Thymus (tissue), 11 donors: ENCODE data around the gene TACO1. TPM values are rescaled to one million over a fixed set of nuclear protein-coding genes. Genes with fewer than 3 reads are reported as not detected.

Experiments
- DNase-seq, 9 donors: peaks; one replicate each; pipeline ENCODE4 v3.0.0-alpha.2; 2013; ENCODE audit warnings: low spot score in 9 of 9, low read depth in 6 of 9, missing footprints in 1 of 9
- H3K27ac ChIP-seq, 2 donors: one replicate each; pipeline ENCODE4 v1.5.1; 2013; ENCODE audit warnings: control low read depth in 1 of 2, low read depth in 1 of 2, low read length in 1 of 2, mild to moderate bottlenecking in 1 of 2, moderate library complexity in 1 of 2
- H3K27me3 ChIP-seq, 2 donors: one replicate each; pipeline ENCODE4 v1.5.1; 2013; ENCODE audit warnings: low read length in 1 of 2; ENCODE audit not compliant: control insufficient read depth in 2 of 2, insufficient read depth in 1 of 2
- H3K36me3 ChIP-seq, 2 donors: one replicate each; pipeline ENCODE4 v1.5.1; 2013; ENCODE audit warnings: low read length in 1 of 2, mild to moderate bottlenecking in 1 of 2, moderate library complexity in 1 of 2; ENCODE audit not compliant: control insufficient read depth in 2 of 2, insufficient read depth in 2 of 2
- H3K4me1 ChIP-seq, 2 donors: one replicate each; pipeline ENCODE4 v1.5.1; 2013; ENCODE audit warnings: low read length in 2 of 2; ENCODE audit not compliant: control insufficient read depth in 2 of 2, insufficient read depth in 2 of 2
- H3K4me3 ChIP-seq, 2 donors: one replicate each; pipeline ENCODE4 v1.5.1; 2013; ENCODE audit warnings: low read length in 2 of 2, control low read depth in 1 of 2, mild to moderate bottlenecking in 1 of 2
- H3K9me3 ChIP-seq, 2 donors: one replicate each; pipeline ENCODE4 v1.5.1; 2013; ENCODE audit warnings: low read length in 1 of 2, mild to moderate bottlenecking in 1 of 2; ENCODE audit not compliant: control insufficient read depth in 2 of 2, insufficient read depth in 1 of 2
- WGBS: extraction: QIAGEN DNeasy Blood & Tissue Kit; methylation state at CpG from one replicate; pipeline ENCODE4 v1.1.7; 2013; 5-methylcytosine and 5-hydroxymethylcytosine counted together
- polyA plus RNA-seq: library from polyadenylated mRNA; stranded (reverse); fragments of 200-250 nt; gene quantifications from one replicate; pipeline ENCODE4 v1.2.3, GENCODE V29; 2013
- total RNA-seq: library from RNA; stranded (reverse); fragments of 120-200 nt; gene quantifications from one replicate; pipeline ENCODE4 v1.2.4, GENCODE V29; 2013
- donor health status: healthy.

TACO1 gene
- total and polyA plus RNA-seq, 2 donors, result 10.1 to 14.2 TPM

DNA sequence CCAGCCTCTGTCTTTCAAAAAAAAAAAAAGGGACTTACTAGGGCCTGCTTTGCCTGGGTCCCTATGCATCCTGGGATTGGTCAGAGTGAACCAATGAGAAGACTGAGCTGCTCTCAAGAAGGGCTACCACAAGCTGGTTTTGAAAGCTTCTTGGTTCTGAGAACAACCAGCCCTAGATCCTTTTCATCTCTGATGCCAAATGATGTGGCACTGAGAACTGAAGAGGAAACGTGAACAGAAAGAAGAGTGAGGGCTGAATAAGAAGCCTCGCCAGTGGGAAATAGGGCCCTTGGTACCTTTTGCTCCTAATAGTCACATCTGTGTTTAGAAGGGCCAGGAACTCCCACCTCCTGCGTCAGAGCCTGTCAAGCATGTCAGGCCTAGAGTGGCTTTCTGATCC is 10.7 kb downstream of the TACO1 start:
- peaks cover 27 to 34% of the 10 kb centered on the region in 2 donors for H3K36me3 ChIP-seq
- 91% methylated on average over 3 of the region's 3 CpGs for WGBS
- no peak overlapping the region for H3K4me3 ChIP-seq
- no peak overlapping the region for H3K27ac ChIP-seq
- H3K4me1 ChIP-seq, result peaks cover 0 to 10% of the 10 kb centered on the region in 2 donors
- no peaks in the 10 kb centered on the region for H3K9me3 ChIP-seq
- no peaks in the 10 kb centered on the region for H3K27me3 ChIP-seq
- no peak for DNase-seq

DNA sequence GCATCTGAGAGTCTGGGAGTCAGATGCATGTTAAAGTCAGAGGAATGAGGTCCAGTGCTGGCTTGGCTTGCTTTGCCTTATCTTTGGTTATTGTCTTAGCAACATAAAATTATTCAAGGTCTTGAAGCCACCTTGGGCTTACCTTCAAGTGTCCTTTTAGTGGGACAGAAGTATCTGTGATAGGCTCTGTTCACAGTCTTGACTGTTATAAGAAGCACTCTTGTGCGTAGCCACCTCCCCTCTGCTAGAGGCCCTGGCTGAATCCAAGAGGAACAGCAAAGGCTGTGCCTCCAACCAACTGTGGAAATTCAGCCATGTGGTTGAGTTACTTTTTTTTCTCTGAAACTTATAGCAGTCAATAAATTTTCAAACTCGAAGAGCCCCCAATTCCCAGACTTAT is 13.0 kb downstream of the TACO1 start:
- no peak overlapping the region for H3K27ac ChIP-seq
- H3K4me1 ChIP-seq, result peaks cover 0 to 10% of the 10 kb centered on the region in 2 donors
- WGBS, result 97% methylated on average over 2 of the region's 2 CpGs
- no peaks in the 10 kb centered on the region for H3K27me3 ChIP-seq
- H3K36me3 ChIP-seq, result peaks cover 9 to 13% of the 10 kb centered on the region in 2 donors
- DNase-seq, result no peak
- H3K4me3 ChIP-seq, result no peak overlapping the region
- H3K9me3 ChIP-seq, result no peaks in the 10 kb centered on the region

DNA sequence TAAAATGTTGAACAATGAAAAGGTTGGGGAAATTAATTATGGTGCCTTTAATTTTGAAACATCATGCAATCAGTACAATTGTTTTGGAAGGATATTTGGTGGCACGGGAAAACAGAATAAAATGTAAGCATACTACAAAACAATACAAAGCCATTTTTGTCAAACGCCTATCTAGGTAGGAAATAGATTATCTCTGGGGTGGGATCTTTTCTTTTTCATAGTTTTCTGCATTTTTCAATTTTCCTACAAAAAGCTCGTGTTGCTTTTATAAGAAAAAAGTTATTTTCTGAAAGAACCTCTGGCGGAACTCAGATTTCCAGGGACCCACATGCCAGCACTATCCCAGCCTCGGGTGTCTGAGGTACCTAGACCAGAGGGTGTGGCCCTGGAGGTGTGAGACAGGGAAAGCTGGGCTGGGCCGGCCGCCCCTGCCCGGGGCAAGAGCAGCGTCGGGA is 20.6 kb downstream of the TACO1 start:
- Histone ChIP-seq H3K4me1 (peaks cover 8 to 10% of the 10 kb centered on the region in 2 donors), H3K27me3 (no peaks in the 10 kb centered on the region), H3K27ac (peak overlapping the region in 1 of 2 donors; percentile 57), H3K9me3 (no peaks in the 10 kb centered on the region), H3K4me3 (peak overlapping the region; percentile 64 to 82), H3K36me3 (no peaks in the 10 kb centered on the region)
- 23% methylated on average over 10 of the region's 10 CpGs for WGBS
- DNase-seq, result no peak

DNA sequence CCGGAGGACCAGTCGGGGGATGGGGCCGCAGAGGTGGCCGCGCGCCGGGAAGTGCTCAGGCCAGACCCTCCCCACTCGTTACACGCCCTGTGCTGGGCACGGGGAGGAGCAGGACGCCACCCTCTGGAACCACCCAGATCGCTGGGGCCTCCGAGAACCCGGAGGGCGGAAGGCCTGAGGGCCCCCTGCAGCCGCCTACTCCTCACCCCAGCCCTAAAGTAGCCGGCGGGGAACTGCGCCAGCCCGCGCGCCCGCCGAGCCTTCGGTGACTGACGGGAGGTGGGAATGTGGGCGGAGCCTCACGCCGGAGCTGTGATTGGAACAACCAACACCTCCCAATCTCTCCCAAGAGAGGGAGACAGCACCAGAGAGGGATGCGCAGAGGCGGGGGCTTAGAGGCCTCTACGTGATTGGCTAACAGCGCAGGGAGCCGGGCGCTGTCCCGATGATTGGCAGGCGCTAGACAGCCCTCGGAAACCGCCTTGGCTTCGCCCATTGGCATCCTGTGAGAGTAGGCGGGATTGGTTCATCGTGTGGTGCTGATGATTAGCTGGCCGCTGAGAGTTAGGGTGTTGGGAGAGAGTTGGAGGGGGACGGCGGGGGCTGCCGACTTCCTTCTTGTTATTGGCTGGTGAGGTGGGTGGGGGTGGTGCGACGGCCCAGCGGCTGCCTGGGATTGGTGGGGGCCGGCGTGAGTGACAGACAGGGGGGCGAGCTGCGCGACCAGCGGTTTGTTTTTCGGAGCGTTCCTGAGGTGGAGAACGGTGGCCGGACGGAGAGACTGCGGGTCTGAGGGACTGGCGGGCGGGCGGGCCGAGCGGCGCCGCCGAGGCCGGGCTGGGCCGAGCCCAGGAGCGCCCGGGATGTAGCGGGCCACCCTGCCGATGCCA is 21.2 kb downstream of the TACO1 start, which contains the start of gene MAP3K3:
Gene MAP3K3, plus strand, starts transcription at position 734 of the 890 bp plus-strand sequence. CDS start 343 bp downstream, outside the sequence.
- H3K4me3 ChIP-seq, result peak within 1 kb of the TSS; percentile 64 to 82
- no peaks in the 10 kb centered on the region for H3K9me3 ChIP-seq
- H3K27me3 ChIP-seq, result no peaks in the 10 kb centered on the region
- peak; percentile 91 to 99 (median 98) for DNase-seq
- no peaks in the 10 kb centered on the region for H3K36me3 ChIP-seq
- peaks cover 8 to 10% of the 10 kb centered on the region in 2 donors for H3K4me1 ChIP-seq
- WGBS, result under 1% methylated on average over 75 of the region's 75 CpGs
- H3K27ac ChIP-seq, result peak within 1 kb of the TSS; percentile 63 to 86

DNA sequence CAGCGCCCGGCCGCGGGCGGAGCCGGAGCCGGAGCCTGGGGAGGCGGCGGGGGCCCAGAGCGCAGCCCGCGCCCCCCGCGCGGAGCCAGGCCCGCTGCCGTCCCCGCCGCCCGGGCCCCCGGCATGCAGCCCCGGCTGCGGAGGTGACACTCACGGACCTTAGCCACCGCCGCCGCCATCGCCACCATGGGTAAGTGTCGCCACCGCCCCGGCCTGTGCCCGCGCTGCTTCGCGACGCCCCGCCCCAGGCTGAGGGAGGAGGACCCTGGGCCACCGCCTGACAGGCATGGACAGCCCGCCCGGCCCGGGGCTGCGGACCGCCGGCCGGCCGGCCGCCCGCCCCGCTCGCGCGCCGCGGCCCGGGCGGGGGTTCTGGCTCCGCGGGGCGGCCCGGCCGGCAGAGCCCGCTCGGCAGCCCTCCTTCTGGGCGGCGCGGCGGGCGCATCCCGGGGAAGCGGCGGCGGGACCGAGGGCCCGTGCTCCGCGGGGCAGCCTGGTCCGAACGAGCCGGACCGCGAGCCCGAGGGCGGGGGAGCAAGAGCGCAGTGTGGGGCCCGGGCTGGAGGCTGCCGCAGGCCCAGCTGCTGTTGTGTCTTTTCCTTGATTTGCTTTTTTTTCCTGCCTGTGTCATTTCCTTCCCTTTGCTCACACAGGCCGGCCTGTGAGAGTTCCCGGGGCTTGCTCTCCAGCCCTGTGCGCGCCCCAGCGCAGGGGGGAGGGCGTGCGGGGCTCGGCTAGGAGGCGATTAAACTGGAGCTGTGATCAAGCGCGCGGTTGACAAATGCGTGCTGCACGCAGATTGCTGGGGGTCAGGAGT is 22.1 kb downstream of the TACO1 start:
- under 1% methylated on average over 100 of the region's 100 CpGs for WGBS
- peak overlapping the region; percentile 64 to 82 for H3K4me3 ChIP-seq
- H3K4me1 ChIP-seq, result peaks cover 8 to 10% of the 10 kb centered on the region in 2 donors
- no peaks in the 10 kb centered on the region for H3K27me3 ChIP-seq
- no peaks in the 10 kb centered on the region for H3K9me3 ChIP-seq
- H3K27ac ChIP-seq, result peak overlapping the region in 1 of 2 donors; percentile 86
- DNase-seq, result peak in 4 of 9 donors; percentile 32 to 57 (median 43)
- H3K36me3 ChIP-seq, result no peaks in the 10 kb centered on the region

DNA sequence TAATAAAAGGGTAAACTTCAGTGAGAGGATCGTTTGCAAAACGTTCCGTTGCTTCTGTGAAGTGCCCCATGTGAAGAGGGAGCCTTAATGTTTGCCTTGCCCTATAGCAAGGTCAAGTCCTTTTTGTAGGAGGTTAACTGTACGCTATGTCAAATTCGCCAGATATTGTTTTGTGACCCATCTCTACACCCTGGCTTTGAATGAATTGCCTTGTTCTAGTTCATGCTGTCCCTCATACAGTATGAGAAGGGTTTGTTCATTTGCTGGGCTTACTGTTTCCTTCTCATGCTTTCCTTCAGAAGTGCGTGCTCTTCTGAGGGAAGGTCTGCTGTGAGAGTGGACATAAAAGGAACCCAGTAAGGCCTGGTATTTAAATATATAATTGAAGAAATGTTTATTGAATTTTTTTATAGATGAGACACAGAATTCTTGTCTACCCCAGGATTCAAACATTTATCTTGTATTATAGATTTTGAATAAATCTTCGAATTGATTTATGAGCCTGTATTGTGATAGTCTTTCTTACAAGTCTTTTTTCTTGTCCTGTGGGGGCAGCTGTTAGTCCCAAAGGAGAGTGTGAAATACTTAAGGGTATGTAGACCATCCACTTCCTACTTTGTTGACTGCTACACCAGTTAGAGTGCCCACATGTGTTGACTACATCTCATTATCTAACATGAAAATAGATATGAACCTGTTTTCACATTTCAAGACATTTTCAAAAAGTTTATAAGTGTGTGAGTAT is 23.3 kb downstream of the TACO1 start:
- no peak for DNase-seq
- H3K9me3 ChIP-seq, result no peaks in the 10 kb centered on the region
- peaks cover 0 to under 1% of the 10 kb centered on the region in 2 donors for H3K36me3 ChIP-seq
- WGBS, result 57% methylated on average over 7 of the region's 7 CpGs
- H3K27me3 ChIP-seq, result no peaks in the 10 kb centered on the region
- no peak overlapping the region for H3K27ac ChIP-seq
- H3K4me3 ChIP-seq, result peak overlapping the region; percentile 6 to 62
- H3K4me1 ChIP-seq, result peaks cover 8 to 10% of the 10 kb centered on the region in 2 donors

DNA sequence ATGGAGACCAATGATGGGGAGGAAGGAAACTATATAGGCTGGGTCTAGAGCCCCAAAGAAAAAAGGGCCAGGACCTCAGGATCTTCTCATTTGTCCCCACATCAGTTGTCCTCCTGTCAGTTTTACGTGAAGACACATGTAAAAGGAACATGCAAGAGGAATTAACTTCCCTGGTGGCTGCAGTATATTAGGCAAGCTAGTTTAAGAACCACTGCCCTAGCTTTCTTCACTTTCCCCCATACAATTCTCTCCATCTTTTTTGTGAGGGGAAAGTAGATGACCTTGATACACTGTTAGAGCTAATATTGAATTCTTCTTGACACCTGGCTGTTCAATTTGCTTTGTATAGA is 23.8 kb downstream of the TACO1 start:
- no peak for DNase-seq
- Histone ChIP-seq H3K9me3 (no peaks in the 10 kb centered on the region), H3K36me3 (peaks cover 0 to 4% of the 10 kb centered on the region in 2 donors), H3K4me1 (peaks cover 8 to 10% of the 10 kb centered on the region in 2 donors), H3K27me3 (no peaks in the 10 kb centered on the region), H3K27ac (no peak overlapping the region), H3K4me3 (no peak overlapping the region)
- WGBS, result 98% methylated on average over 1 of the region's 1 CpG

DNA sequence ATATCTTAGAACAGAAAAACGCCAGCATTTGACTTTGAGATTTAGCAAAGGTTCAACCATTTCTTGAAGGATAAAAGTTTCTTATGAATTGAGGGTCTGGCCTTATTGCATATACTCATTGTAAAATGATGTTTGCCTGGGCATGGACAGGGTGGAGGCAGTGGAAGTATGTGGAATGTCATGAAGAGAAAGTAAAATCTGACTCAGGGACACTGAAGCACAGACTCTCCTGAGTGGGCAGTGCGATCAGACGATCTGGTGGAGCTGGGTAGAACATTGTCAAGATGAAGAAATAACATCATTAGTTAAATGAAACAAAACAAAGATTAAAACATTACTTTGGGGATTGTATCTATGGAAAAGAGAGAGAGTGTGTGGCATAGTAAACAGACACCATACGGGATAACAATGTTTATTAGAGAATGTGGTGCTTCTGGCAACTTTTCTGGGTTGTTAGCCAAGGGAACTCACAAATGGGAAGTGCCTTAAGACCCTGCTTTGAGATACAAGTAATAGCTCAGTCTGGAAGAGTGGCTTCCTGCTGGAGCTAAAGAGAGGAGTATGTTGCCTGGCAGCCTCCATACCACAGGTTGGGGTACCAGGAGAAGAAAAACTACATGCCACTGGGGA is 26.0 kb downstream of the TACO1 start:
- H3K36me3 ChIP-seq, result peaks cover 0 to 4% of the 10 kb centered on the region in 2 donors
- no peaks in the 10 kb centered on the region for H3K9me3 ChIP-seq
- no peaks in the 10 kb centered on the region for H3K27me3 ChIP-seq
- no peak overlapping the region for H3K4me3 ChIP-seq
- 97% methylated on average over 4 of the region's 4 CpGs for WGBS
- DNase-seq, result no peak
- peaks cover 5 to 7% of the 10 kb centered on the region in 2 donors for H3K4me1 ChIP-seq
- no peak overlapping the region for H3K27ac ChIP-seq
